Stimulated activated CD4-positive, alpha-beta T cell treated with anti-CD3 and anti-CD28 coated beads, Interleukin-4, amount 100 ng/mL, for 24 hours (primary cell): Measurements from ENCODE around the gene LMF1.

ENCODE experiments used
- DNase-seq: peaks from one replicate; pipeline ENCODE4 v3.0.0-alpha.2; 2020

LMF1 gene

DNA sequence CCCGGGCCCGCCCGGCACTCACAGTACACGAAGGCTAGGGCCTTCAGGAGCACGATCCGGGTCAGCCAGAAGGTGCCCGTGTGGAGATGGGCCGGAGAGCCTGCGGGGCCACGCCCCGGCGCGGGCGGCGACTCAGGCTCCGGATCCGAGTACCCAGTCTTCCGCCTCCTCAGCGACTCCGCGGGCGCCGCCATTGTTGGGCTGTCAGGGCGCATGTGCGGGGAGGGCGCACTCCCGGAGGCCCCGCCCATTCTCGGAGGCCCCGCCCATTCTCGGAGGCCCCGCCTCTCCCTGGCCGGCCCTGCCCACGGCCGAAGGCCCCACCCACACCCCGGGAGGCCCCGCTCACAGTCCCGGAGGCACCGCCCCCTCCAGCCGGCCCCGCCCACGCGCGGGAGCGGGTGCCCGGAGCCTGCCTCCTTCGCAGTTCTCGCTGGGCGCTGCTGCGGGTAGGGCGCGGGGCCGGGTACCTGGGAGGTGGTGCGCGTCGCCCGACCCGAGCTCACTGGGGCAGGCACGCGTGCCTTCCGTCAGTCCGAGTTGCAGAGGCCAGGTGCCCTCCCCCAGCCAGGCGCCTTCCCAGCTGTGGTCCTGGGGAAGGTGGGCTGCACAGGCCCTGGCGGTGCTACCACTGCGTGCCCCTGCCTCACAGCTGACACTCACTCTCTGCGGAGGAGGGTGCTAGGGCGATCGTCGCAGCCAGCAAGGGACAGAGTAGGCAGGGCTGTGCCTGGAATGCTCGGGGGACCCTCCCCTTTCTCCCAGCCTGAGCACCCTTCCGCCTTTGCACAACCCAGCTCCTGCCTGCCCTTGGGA is at the start of gene LMF1:
LMF1 (minus strand) TSS at position 219 of the 816 bp plus-strand sequence; CDS start at position 215, 4 bp downstream.
- DNase-seq: peak; percentile 93

DNA sequence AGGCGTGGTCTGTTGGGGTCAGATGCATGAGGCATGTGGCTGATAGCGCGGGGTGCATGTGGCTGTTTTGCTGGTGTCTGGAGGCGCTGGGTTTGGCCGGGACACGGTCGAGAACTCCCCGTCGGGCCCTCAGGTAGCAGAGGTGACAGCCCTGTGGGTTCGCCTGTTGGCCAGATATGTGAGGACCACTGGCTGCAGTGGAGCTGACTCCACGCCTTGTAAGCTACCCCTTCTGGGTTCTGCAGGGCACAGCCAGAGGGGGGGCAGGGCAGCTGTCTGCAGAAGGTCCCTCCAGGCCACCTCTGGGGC is 49.3 kb upstream of the LMF1 start:
- DNase-seq: no peak

DNA sequence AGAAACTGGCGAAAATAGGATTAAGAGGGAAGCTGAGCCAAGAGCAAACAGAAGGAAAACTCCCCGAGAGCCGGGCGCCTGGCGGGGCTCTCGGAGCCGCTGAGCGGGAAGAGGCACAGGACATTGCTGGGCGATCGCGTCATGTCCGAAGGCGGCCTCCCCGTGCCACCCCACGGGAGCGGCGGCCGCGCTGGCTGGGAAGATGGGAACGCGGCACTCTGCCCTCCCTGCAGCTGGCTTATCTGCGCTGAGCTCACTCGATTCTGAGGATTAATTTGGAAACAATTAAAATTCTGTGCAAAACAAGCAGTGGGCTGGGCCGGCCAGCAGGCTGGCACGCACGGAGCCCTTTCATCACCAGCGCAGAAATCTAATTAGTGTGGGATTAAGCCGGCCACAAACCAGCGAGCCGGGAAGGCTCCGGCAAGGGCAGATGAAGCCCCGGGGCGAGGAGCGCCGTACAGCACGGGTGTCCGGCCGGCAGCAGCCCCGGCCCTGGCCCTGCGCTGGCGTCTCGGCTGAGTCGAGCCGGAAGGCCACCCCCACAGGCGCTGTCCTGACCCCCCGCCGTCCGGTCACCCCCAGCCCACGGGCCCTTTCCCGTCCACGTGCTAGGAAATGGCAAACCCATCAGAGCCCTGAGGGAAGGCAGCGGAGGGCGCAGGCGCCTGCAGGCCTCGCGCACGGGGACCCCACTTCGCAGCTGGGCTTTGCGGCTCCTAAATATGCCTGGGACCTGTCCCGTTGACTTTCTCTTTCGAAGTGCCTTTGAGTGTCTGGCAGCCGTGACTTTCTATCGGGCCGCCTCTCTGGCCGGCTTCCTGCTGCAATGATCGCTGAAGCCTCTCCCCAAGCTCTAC is 48.7 kb upstream of the LMF1 start:
- no peak for DNase-seq

DNA sequence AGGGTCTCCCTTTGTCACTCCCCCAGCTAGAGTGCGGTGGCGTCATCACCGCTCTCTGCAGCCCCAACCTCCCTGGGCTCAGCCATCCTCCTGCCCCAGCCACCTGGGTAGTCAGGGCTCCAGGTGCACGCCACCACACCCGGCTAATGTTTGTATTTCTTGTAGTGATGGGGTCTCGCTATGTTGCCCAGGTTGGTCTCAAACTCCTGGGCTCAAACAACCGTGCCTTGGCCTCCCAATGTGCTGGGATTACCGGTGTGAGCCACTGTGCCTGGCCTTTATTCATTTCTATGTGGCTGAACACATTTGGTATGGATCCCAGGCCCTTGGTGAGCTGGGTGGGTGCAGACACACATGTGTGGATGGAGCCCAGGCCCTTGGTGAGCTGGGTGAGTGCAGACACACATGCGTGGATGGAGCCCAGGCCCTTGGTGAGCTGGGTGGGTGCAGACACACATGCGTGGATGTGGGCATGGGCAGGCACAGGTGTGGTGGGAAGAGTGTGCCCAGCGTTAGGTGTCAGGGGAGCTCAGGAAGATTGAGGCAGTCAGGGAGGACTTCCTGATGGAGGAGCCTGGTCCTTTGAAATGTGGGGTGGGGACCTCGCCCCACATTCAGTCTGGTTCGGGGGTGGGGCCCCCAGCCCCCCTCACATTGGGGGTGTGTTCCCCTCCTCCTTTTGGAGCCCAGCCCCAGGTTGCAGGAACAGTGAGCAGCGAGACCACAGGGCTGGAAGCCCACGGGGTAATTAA is 47.8 kb upstream of the LMF1 start:
- no peak for DNase-seq

DNA sequence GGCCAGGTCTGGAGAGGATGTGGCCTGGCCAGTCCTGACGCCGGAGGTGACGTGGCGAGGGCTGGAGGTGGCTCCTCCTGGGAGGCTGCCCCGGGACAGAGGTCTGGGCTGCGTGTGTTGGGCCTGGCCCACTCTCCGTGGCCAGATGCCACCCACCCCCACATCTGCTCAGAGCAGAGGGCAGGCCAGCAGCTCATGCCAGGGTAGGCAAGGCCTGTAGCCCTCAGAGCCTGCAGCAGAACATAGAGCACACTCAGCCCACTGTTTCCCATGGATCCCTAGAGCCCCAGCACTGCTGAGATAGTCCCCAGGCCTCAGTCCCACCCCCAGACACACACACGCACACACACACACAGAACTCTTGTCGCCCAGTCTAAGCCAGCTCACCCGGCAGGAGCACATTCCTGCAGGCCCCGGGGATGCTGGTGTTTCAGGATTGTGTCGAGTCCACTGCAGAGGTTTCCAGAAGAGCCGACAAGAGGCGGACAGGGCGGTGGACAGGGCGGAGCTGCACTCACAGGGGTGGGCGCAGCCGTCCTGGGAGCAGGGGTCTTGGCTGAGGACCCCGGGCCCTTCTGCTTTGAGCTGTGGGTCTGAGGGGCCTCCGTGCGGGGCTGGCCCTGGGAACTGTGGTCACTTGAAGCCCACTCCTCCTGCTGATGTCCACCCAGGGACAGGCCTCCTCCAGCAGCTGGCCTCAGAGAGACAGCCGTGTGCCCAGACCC is 44.1 kb upstream of the LMF1 start:
- no peak for DNase-seq

DNA sequence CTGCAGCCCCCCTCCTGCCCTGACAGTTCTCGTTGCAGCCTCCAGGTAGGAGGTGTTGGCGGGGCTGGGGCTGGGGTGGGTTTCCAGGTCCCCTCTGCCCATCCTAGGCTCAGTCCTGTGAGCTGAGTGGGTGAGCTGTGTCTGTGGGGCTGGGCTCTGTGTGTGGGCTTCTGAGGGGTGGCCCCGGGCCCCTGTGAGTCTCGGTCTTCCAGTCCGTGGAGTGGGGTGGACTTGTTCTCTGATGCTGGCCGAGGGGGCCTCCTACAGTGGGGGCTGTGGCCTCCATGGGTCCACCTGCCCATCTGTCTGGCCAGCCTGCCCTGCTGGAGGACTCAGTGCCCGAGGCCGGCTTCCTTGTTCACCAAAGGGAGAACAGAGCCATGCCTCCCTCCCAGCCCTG is 43.4 kb upstream of the LMF1 start:
- DNase-seq: no peak

DNA sequence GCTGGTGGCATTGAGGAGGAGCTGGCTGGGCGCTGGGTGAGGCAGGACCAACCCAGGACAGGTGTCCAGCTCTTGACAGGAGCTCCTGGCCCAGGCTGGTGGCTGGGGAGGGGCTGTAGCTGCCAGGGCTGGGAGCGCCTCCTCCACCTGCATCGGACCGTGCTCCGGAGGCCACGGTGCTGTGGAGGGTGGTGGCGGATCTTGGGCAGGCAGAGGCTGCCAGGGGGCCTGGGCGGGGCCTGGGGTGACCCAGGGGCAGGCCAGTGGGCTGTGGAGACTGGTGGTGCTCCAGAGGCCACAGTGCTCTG is 42.8 kb upstream of the LMF1 start:
- DNase-seq: no peak

DNA sequence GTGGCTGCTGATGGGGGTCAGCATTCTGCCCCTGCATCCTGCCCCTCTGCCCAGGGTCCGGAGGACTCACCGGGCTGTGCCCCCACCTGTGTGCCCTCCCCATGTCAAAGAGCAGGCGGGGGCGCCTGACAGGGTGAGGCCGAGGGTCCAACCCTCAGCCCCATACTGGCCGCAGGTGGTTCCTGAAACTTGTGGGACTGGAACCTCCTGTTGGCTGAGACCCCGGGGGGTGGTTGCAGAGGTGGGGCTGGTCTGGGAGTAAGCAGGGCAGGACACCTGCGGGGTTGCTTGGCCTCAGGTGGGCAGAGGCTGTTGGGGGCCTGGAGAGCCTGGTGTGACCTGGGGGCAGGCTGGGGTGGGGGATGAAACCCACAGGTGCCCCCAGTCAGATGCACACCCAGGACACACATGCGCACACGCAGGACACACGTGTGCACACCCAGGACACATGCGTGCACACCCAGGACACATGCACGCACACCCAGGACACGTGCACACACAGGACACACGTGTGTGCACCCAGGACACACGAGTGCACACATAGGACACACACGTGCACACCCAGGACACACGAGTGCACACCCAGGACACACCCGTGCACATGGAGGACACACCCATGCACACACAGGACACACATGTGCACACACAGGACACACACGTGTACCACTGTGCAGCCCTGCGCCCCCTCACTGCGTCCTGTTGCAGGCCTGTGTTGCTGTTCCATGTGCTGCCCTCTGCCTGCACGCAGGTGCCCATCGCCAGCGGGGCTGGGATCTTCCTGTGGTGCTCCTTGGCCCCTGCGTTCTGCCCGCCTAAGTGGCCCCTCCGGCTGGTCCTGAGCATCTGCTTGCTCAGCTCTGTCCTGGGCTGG is 42.2 kb upstream of the LMF1 start:
- DNase-seq: no peak

DNA sequence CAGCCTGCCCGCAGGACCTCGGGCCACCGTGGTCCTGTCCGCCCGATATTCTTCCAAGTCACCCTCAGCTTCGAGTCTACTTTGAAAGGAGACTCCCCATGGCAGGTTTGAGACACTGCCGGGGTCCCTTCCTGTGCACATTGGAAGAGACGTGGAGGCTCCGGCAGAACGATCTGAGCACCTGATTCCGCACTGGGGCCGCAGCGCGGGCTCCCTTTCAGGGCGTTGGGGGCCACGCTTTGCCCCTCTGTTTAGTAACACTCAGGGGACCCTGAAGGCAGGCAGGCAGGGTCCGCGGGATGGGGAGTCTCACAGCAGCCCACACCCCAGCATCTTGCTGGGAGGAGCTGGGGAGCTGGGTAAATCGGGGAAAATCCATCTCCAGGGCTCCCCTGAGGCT is 41.4 kb upstream of the LMF1 start:
- DNase-seq: no peak

DNA sequence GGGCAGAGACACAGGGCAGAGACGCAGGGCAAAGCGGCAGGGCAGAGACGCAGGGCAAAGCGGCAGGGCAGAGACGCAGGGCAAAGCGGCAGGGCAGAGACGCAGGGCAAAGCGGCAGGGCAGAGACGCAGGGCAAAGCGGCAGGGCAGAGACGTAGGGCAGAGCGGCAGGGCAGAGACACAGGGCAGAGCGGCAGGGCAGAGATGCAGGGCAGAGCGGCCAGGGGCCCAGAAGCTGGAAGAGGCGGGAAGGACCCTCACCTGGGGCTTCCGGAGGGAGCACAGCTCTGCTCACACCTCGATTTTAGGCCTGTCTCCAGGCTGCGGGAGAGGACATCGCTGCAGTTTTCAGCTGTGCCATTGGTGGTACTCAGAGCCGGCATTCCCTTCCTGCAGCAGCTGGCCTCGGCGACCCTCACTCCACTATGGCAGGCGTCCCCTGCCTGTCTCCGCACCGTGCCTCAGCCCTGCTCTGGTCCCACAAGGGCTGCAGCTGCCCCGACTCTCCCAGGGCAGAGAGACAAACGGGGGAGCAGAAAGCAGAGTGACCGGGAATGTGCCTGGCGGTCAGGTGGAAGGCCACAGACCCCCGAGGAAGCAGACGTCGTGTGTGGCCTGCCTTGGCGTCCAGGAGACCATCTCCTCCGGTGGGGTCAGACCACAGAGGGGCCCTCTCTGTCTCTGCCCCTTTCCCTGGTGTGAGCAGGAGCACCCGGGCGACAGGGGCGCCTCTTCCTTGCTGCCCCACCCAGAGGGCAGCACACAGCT is 40.7 kb upstream of the LMF1 start:
- no peak for DNase-seq

DNA sequence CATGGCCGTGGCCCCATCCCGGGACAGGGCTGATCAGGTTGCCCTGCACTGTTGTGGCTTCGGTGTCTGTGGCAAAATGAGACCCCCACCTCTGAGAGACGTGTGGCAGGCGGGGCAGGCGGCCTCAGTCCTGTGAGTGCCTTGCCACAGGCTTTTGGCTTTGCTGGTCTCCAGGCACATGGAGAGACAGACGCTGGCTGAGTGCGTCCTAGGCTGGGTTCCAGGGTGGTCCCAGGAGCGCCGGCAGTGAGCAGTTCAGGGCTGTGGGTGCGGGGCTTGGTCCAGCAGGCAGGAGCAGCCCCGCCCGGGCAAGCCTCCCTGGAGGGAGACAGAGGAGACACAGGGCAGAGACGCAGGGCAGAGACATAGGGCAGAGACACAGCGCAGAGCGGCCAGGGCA is 40.0 kb upstream of the LMF1 start:
- no peak for DNase-seq

DNA sequence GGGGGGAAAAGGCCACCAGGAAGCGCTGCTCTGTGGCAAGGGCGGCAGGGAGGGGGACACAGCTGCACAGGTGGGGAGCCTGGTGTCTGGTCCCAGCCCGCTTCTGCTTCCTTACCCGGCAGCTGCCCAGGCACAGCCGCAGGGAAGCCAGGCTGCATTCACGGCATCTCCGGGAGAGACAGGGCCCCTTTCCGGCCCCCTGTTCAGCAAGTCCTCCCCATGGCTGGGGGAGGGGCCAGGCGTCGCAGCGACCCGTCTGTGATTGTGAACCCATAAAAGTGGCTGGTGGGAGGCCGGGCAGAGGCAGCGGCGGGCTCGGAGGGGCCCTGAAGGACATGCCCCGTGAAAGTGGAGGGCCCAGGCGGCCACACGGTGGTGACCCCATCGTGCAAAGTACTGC is 39.5 kb upstream of the LMF1 start:
- DNase-seq: no peak

DNA sequence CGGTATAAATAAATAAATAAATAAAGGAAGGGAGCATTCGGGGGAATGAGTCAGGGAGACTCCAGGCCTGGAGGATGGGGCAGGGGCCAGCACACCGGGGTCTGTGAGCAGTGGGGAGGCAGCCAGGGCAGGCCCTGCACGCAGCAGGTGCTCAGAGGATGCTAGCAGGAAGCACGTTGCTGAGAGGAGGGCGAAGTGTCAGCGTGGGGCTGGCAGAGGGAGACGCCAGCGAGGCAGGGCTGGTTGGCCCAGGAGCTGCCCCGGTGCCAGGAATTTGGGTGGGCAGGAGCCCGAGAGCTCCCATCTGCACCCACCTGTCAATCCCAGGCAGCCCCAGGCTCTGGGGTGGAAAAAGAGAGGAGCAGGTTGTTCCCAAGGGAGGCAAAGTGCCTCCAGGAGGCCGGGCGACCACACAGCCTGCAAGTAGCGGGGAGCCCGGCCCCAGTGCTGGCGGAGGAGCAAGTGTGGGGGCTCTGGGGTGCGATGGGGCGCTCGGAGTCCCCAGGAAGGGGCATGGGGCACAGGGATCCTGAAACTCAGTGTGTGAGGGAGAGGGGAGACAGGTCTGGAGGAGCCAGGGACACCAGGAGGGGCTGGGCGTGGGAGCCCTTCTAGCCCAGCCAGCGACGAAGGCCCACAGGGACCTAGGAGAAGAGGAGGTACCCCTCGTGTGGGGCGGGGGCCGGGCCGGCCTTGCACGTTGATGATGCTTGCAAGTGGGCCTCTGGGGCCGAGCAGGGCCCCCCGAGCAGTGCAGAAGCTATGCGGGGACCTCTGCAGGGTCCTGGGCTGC is 38.8 kb upstream of the LMF1 start:
- DNase-seq: no peak

DNA sequence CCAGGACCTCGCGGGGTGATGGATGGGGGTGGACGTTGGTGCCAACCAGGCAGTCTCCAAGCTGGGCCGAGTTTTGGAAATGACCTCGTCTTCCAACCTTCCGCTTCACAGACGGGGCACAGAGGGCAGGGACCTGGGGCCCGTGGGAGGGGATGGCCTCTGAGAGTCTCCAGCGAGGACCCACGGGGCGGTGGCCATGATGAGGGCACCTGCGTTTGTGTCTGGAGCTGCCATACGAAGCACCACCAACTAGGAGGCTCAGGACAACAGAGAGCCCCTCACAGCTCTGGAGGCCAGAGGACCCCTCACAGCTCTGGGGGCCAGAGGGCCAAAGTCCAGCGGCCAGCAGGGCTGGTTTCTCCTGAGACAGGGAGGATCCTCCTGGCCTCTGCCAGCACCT is 37.3 kb upstream of the LMF1 start:
- DNase-seq: no peak

DNA sequence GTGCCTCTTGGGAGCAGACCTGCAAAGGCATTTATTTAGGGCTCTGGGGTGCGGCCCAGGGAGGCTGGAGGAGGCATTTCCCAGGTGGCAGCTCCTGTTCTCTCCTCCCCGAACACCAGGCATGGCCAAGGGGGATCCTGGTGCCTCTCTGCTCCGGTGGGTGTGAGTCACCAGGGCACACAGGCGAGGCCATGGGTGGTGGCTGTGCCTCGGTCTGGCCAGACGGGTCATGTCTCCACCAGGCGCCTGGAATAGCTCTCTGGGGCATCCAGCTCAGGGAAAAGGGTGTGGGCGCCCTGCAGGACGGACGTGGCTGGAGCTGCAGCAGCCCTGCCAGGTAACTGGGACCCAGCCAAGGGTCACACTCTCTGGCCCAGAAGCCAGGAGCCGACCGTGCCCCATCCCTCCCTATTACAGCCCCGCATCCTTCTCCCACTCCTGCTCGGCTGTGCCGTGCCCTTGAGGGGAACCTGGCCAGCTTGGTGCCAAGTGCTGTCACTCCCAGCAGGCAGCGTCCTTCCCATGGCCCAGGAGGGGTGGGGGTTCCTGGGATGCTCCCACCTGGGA is 36.6 kb upstream of the LMF1 start:
- no peak for DNase-seq

DNA sequence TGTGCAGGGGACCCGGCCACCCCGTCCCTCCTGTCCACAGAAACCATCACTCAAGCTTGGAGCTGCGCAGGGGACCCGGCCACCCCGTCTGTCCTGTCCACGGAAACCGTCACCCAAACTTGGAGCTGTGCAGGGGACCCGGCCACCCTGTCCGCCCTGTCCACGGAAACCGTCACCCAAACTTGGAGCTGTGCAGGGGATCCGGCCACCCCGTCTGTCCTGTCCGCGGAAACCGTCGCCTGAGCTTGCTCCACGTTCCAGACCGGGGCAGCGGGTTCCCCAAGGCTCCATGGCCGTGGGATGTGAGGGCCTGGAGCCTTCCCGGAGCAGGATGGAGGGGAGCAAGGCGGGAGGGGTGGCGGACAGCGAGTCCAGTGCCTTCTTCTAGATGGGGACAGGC is 36.0 kb upstream of the LMF1 start:
- no peak for DNase-seq

DNA sequence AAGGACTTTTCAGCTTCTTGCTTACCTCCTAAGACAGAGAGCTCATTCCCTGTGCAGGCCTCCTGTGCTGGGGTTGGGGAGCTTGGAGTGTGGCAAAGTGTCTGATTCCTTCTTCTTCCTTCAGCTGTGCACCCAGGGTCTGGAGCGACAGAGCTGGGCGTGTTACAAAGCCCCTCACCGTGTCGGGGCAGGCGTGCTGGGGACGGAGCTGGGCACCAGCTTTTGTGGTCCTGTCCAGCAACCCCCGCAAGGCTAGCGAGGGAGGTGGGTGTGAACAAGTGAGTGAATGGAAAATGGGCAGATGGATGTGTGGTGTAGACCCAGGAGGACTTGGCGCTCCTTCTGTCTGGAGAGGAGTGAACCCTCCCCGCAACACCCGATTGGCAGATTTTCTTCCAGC is 34.5 kb upstream of the LMF1 start:
- DNase-seq: no peak

DNA sequence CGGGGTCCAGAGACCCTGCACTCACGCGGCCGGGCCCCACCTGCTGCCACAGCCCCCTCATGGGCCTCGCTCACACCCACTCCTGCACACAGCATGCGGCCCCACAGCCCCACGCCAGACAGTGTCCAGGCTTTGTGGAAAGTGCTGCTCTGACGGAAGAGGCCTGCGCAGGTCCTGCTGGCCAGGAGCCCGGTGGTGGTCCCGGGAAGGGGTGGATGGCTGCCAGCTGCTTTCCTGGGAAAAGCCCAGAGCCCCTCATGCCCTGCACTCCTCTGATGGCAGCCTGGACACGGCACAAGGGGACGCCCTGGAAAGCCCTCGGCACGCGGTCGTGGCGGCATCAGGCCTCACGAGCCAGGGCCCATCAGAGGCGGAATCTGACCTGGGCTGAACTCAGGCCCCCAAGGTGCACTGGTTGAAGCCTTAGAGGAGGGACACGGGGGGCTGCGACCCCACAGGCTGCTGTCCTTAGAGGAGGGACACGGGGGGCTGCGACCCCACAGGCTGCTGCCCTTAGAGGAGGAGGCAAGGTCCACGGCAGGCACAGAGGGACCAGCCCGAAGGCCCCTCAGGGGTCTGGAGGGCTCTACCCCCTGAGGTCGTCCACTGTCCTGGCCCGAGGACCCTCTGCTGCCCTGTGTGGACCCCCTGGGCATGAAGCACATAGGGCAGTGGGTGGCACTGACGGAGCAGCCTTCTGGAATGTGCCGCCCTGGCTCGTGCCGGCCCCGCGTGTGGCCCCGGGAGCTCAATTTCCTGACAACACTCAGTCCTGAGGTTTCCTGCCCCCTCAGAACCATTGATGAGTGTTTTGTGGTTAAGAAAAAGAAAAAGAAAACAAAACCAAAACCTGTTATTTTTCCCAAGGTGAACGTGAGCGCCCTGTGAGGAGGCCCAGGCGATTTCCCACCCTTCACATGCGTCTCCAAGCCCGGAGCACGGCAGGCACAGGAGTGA is 32.9 kb upstream of the LMF1 start:
- peak; percentile 67 for DNase-seq
